Activated T-helper 2 cell treated with anti-CD3 and anti-CD28 coated beads, Interferon-gamma antibody, Interleukin-2, Interleukin-4, amounts not matched to agents 10 μg/mL and 5 μg/mL and 100 μg/mL, durations not matched to agents 14 hours and 24 hours and 36 hours (primary cell): ENCODE results near the gene PMP22. TPM values are rescaled to one million over a fixed set of nuclear protein-coding genes. Genes with fewer than 3 reads are reported as not detected.

Source experiments
- DNase-seq: peaks from one replicate; pipeline ENCODE4 v3.0.0; 2021; ENCODE audit warnings: low spot score
- H3K27ac Mint-ChIP-seq: one replicate; pipeline ENCODE4 v1.8.0; 2021; ENCODE audit warnings: mixed read lengths
- H3K27me3 Mint-ChIP-seq: one replicate; pipeline ENCODE4 v1.8.0; 2021; ENCODE audit warnings: low read depth, mixed read lengths
- H3K36me3 Mint-ChIP-seq: one replicate; pipeline ENCODE4 v1.8.0; 2021; ENCODE audit warnings: low read depth, mixed read lengths
- H3K4me1 Mint-ChIP-seq: one replicate; pipeline ENCODE4 v1.8.0; 2021; ENCODE audit warnings: low read depth, mixed read lengths
- H3K4me3 Mint-ChIP-seq: one replicate; pipeline ENCODE4 v1.8.0; 2021; ENCODE audit warnings: low read depth, mild to moderate bottlenecking, moderate library complexity, mixed read lengths
- H3K9me3 Mint-ChIP-seq: one replicate; pipeline ENCODE4 v1.8.0; 2021; ENCODE audit warnings: mixed read lengths
- intact Hi-C: fragments of 100-400 bp; cut with micrococcal nuclease; formaldehyde crosslinking; loops from one replicate; pipeline ENCODE4 v1.15.1; 2023
- total RNA-seq: library from RNA; stranded (reverse); gene quantifications from 2 replicates; pipeline ENCODE4 v1.2.3, GENCODE V29; 2022

The PMP22 gene
- total RNA-seq, 1 donor from 2014 or later: 1.6 TPM

GRCh38 chr17:15270628-15271381, 5.7 kb upstream of the PMP22 start:
- no peak overlapping the region for H3K4me3 Mint-ChIP-seq
- peaks cover 22% of the 10 kb centered on the region for H3K27me3 Mint-ChIP-seq

GRCh38 chr17:15269780-15270089, 4.6 kb upstream of the PMP22 start:
- intact Hi-C loops: no loop called here
- Mint-ChIP-seq H3K27me3 (peaks cover 33% of the 10 kb centered on the region), H3K27ac (no peak overlapping the region), H3K36me3 (no peaks in the 10 kb centered on the region), H3K4me1 (peaks cover 12% of the 10 kb centered on the region), H3K4me3 (no peak overlapping the region), H3K9me3 (no peaks in the 10 kb centered on the region)
- no peak for DNase-seq

More at GRCh38 chr17:15270628-15271381, 5.7 kb upstream of the PMP22 start:
- no peak for DNase-seq
- Mint-ChIP-seq H3K4me1 (peaks cover 12% of the 10 kb centered on the region), H3K9me3 (no peaks in the 10 kb centered on the region), H3K36me3 (no peaks in the 10 kb centered on the region), H3K27ac (no peak overlapping the region)
- intact Hi-C loops: no loop called here

- H3K27ac Mint-ChIP-seq: no peak overlapping the region
- no peak for DNase-seq
- no peaks in the 10 kb centered on the region for H3K36me3 Mint-ChIP-seq
- H3K4me1 Mint-ChIP-seq: peaks cover 12% of the 10 kb centered on the region
- intact Hi-C loops: no loop called here
- no peak overlapping the region for H3K4me3 Mint-ChIP-seq
- no peaks in the 10 kb centered on the region for H3K9me3 Mint-ChIP-seq
- H3K27me3 Mint-ChIP-seq: peaks cover 38% of the 10 kb centered on the region
These were observed 4.1 kb upstream of the PMP22 start for GRCh38 chr17:15269087-15269779.

- Mint-ChIP-seq H3K4me1 (peaks cover 12% of the 10 kb centered on the region), H3K4me3 (no peak overlapping the region), H3K27ac (no peak overlapping the region), H3K36me3 (no peaks in the 10 kb centered on the region), H3K9me3 (no peaks in the 10 kb centered on the region), H3K27me3 (peaks cover 44% of the 10 kb centered on the region)
- intact Hi-C loops: no loop called here
- DNase-seq: no peak
These were observed 3.3 kb upstream of the PMP22 start for GRCh38 chr17:15268461-15268860.

GRCh38 chr17:15267996-15268395, 2.9 kb upstream of the PMP22 start:
- peaks cover 47% of the 10 kb centered on the region for H3K27me3 Mint-ChIP-seq

GRCh38 chr17:15266325-15267125, 1.4 kb upstream of the PMP22 start:
- no peak overlapping the region for H3K4me3 Mint-ChIP-seq
- peaks cover 16% of the 10 kb centered on the region for H3K4me1 Mint-ChIP-seq

More at GRCh38 chr17:15267996-15268395, 2.9 kb upstream of the PMP22 start:
- H3K27ac Mint-ChIP-seq: no peak overlapping the region
- no peaks in the 10 kb centered on the region for H3K9me3 Mint-ChIP-seq
- peaks cover 12% of the 10 kb centered on the region for H3K4me1 Mint-ChIP-seq
- intact Hi-C loops: no loop called here
- H3K4me3 Mint-ChIP-seq: no peak overlapping the region
- no peaks in the 10 kb centered on the region for H3K36me3 Mint-ChIP-seq
- DNase-seq: no peak

DNA sequence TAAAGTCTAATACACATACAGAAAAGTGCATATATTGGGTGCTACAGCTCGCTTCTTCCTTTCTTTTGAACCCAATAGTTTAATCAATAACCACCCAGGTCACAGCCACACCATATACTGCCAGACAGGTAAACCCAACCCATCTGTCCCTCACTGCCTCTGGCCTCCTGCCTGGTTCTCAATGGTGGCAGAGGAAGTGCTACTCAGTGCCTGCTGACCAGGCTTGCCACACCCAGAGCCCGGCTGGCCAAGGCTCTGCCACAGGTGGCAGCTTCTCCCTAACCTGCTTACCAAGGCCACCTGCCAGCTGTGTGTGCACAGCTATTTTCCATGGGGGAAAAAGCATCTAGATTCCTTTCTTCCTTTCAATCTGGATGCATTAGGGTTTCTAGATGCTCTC, 584 bp downstream of the PMP22 start:
- H3K27me3 Mint-ChIP-seq: peaks cover 71% of the 10 kb centered on the region
- H3K36me3 Mint-ChIP-seq: no peaks in the 10 kb centered on the region
- H3K9me3 Mint-ChIP-seq: no peaks in the 10 kb centered on the region
- no peak overlapping the region for H3K27ac Mint-ChIP-seq
- no peak overlapping the region for H3K4me3 Mint-ChIP-seq
- no peak for DNase-seq
- H3K4me1 Mint-ChIP-seq: peaks cover 9% of the 10 kb centered on the region
- intact Hi-C loops: no loop called here

More at GRCh38 chr17:15266325-15267125, 1.4 kb upstream of the PMP22 start:
- Mint-ChIP-seq H3K9me3 (no peaks in the 10 kb centered on the region), H3K27ac (no peak overlapping the region), H3K36me3 (no peaks in the 10 kb centered on the region), H3K27me3 (peaks cover 57% of the 10 kb centered on the region)
- DNase-seq: no peak
- intact Hi-C loops: no loop called here

- peaks cover 72% of the 10 kb centered on the region for H3K27me3 Mint-ChIP-seq
- peaks cover 9% of the 10 kb centered on the region for H3K4me1 Mint-ChIP-seq
- no peaks in the 10 kb centered on the region for H3K9me3 Mint-ChIP-seq
- intact Hi-C loops: no loop called here
- no peaks in the 10 kb centered on the region for H3K36me3 Mint-ChIP-seq
- H3K27ac Mint-ChIP-seq: no peak overlapping the region
- H3K4me3 Mint-ChIP-seq: no peak overlapping the region
- DNase-seq: no peak
These were observed 1.4 kb downstream of the PMP22 start for GRCh38 chr17:15263680-15264079.

- Mint-ChIP-seq H3K27me3 (peaks cover 74% of the 10 kb centered on the region), H3K4me3 (no peak overlapping the region), H3K4me1 (peaks cover 9% of the 10 kb centered on the region), H3K9me3 (no peaks in the 10 kb centered on the region), H3K27ac (no peak overlapping the region), H3K36me3 (no peaks in the 10 kb centered on the region)
- DNase-seq: no peak
- intact Hi-C loops: no loop called here
These were observed 1.9 kb downstream of the PMP22 start for GRCh38 chr17:15263206-15263579.

DNA sequence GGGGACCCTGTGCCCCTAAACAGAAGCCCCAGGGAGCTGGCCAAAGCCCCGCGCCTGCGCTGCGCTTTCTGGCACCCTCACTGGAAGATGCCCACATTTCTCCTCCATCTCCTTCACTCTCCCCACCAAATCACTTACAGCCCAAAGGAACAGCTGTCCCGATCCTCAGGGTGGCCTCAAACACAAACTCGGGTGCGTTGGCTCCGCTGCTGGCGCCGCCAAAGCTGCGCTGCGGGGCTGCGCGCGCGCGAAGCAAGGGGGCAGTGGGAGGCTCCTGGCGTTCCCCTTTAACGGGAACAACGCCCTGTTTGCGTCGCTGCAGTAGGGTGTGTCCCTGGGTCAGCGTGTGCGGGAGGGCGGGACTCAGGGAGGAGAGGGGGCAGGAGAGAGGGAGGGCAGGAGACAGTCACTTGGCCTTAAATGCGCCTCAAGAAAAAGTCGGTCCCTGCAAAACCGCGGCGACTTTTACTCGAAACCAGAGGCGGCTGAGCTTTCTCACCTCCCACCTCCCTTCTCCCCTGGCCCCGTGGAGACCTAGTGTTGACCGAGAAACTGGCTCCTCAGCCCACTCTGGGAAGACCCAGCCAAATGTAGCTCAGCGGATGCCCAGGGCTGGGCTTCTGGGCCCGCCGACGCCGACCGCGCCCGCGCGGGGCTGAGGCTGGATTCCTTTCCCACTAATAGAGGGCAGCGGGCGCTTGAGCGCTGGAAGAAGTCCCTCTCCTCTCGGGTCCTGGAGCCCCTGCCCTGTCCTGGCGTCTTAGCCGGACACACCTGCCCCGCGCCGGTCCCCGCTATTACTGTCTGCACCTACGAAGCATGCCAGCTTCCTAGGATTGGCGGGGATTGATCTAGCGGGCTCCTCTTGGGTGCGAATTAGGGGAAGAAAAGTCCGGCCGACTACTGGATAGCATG, 2.6 kb downstream of the PMP22 start:
- Mint-ChIP-seq H3K4me3 (peak overlapping the region; percentile 61), H3K9me3 (no peaks in the 10 kb centered on the region), H3K4me1 (peaks cover 11% of the 10 kb centered on the region), H3K27ac (no peak overlapping the region), H3K27me3 (peaks cover 74% of the 10 kb centered on the region), H3K36me3 (no peaks in the 10 kb centered on the region)
- DNase-seq: no peak
- intact Hi-C loops: no loop called here

DNA sequence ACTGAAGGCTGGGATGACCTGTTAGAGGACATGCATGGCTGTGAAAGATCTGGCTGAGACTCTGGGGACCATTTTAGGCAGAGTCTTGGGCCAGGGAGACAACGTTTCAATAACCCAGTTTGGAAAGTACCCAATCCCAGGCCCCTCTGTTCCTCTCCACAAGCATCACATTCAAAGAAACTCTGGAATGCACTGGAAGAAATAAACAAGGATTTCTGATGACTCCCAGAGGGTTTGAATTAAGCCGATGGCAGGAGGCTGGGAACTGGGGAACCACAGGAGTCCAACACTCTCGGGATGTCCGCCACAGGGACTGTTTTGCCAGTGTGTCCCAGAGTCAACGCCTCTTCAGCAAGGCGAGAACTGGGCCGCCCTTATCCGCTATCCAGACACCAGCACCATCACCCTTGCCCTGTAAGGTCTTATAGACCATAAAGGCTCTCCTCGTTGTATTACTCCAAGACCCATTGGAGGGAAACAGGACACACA, 3.3 kb downstream of the PMP22 start:
- peaks cover 71% of the 10 kb centered on the region for H3K27me3 Mint-ChIP-seq
- no peak for DNase-seq
- no peaks in the 10 kb centered on the region for H3K9me3 Mint-ChIP-seq
- intact Hi-C loops: no loop called here
- H3K4me3 Mint-ChIP-seq: peak overlapping the region; percentile 61
- H3K4me1 Mint-ChIP-seq: peaks cover 17% of the 10 kb centered on the region
- no peak overlapping the region for H3K27ac Mint-ChIP-seq
- H3K36me3 Mint-ChIP-seq: no peaks in the 10 kb centered on the region

DNA sequence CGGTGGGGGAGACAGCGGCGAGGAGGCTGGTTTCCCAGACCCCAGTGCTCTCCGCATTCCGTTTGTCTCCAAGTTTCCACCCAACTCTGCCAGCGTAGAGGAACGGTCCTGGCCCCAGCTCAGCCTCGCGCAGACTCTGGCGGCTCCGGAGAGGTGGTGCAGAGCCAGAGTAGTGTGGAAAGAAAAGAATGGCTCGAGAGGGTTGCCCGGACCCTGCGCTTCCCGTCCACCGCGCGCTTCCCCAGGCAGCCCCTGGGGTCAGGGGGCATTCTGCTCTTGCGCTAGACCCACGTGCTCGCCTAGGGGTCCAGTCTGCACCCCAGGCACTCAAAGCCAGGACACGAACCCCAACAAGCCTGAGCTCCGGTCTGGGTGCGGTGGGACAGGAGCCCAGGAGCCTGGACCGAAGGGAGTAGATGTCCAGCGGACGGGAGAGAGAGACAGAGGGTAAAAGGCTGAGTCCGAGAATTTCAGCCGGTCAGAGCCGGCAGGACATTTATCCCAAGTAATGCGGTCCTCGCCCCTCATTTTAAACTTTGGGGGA, 3.8 kb downstream of the PMP22 start:
- Mint-ChIP-seq H3K27ac (no peak overlapping the region), H3K4me3 (peak overlapping the region; percentile 69), H3K9me3 (no peaks in the 10 kb centered on the region), H3K4me1 (peaks cover 20% of the 10 kb centered on the region), H3K27me3 (peaks cover 72% of the 10 kb centered on the region), H3K36me3 (no peaks in the 10 kb centered on the region)
- intact Hi-C loops: no loop called here
- DNase-seq: no peak
